Measurements from ENCODE around the gene CKAP2L.
"Not testable (repeated sequence)": the region's sequence is repeated elsewhere in the genome, so short reads cannot be mapped to it uniquely, and the experiment has no call there.

DNA sequence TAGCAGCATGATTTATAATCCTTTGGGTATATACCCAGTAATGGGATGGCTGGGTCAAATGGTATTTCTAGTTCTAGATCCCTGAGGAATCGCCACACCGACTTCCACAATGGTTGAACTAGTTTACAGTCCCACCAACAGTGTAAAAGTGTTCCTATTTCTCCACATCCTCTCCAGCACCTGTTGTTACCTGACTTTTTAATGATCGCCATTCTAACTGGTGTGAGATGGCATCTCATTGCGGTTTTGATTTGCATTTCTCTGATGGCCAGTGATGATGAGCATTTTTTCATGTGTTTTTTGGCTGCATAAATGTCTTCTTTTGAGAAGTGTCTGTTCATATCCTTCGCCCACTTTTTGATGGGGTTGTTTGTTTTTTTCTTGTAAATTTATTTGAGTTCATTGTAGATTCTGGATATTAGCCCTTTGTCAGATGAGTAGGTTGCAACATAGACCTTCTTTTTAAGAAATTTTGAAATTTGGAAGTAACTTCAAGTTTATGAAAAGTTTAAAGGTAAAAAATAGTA is 47.5 kb downstream of the CKAP2L start:
- TF ChIP-seq, protein P1, sequence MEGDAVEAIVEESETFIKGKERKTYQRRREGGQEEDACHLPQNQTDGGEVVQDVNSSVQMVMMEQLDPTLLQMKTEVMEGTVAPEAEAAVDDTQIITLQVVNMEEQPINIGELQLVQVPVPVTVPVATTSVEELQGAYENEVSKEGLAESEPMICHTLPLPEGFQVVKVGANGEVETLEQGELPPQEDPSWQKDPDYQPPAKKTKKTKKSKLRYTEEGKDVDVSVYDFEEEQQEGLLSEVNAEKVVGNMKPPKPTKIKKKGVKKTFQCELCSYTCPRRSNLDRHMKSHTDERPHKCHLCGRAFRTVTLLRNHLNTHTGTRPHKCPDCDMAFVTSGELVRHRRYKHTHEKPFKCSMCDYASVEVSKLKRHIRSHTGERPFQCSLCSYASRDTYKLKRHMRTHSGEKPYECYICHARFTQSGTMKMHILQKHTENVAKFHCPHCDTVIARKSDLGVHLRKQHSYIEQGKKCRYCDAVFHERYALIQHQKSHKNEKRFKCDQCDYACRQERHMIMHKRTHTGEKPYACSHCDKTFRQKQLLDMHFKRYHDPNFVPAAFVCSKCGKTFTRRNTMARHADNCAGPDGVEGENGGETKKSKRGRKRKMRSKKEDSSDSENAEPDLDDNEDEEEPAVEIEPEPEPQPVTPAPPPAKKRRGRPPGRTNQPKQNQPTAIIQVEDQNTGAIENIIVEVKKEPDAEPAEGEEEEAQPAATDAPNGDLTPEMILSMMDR (IDR thresholded peaks at IDR 0.05) = not testable (repeated sequence)
- TF ChIP-seq POLR2A, POLR2AphosphoS5 (IDR thresholded peaks at IDR 0.05): not testable (repeated sequence)
